ENCODE data around the gene PAX8.

The PAX8 gene

DNA sequence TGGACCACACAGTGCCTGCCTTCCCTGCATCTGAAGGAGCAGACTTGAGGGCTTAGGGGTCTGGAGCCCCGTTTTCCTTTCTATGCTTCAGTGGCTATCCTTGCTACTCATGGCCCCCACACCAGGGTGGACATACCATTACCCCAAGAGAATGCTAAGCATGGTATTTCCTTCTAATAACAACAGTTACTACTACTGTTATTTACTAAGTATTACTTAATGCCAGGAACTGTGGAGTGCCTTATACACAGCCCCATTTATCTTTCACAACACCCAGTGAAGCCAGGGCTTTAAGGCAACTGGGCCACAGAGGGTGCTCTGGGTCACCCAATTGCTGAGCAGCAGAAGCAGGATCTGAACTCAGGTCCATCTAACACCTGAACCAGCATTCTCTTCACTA is 5.8 kb upstream of the PAX8 start:
- TF ChIP-seq ZBTB7A (IDR thresholded peaks at IDR 0.05; ENCODE audit: low read depth), result no peak

DNA sequence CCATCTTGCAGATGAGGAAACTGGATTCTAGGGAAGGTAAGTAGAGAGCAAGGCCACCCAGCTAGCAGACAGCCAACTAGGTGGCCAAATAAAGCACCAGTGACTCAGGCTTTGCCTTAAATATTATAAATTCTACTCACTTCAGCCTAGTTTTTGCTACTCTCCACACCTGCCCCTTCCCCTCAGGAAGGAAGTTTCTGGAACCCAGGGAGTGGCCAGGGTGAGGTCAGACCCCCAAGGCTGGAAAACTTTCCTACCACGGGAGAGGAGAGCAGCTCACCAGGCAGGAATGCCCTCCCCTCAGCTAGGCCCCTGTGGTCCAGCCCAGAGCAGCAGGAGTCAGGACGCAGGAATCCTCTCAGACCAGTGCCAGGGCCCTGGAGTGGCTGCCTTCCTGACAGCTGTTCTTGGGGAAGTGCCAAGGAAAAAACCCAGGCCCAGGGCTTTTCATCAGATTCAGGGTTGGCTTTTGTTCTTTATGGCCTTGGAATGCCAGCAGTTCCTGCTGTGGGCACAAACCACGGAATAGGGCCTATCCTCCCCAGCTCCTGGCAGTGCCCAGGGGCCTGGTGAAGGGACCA is 5.1 kb upstream of the PAX8 start:
- peak; percentile 19; the same call in 1 of the 2 replicates for TF ChIP-seq CREB1 (IDR thresholded peaks at IDR 0.05; ENCODE audit: low read depth)
- no peak for TF ChIP-seq REST (IDR thresholded peaks at IDR 0.05; ENCODE audit: low read depth)
- TF ChIP-seq, protein P1, sequence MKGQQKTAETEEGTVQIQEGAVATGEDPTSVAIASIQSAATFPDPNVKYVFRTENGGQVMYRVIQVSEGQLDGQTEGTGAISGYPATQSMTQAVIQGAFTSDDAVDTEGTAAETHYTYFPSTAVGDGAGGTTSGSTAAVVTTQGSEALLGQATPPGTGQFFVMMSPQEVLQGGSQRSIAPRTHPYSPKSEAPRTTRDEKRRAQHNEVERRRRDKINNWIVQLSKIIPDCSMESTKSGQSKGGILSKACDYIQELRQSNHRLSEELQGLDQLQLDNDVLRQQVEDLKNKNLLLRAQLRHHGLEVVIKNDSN (IDR thresholded peaks at IDR 0.05), result no peak; the same call in none of the 2 replicates
- 0 out of 2 replicates have a peak, but pooled peaks have one; percentile 59 for TF ChIP-seq ZBTB7A (IDR thresholded peaks at IDR 0.05; ENCODE audit: low read depth)
- TF ChIP-seq TCF12 (IDR thresholded peaks at IDR 0.05; ENCODE audit: low read depth), result peak; percentile 99
- TF ChIP-seq NFIC (IDR thresholded peaks at IDR 0.05), result peak; percentile 99
- TF ChIP-seq TEAD4 (IDR thresholded peaks at IDR 0.05), result peak; percentile 97
- TF ChIP-seq MAX (IDR thresholded peaks at IDR 0.05), result peak; percentile 57; the same call in 1 of the 2 replicates
- peak; percentile 99 for TF ChIP-seq EP300 (IDR thresholded peaks at IDR 0.05; ENCODE audit: borderline replicate concordance)
- no peak for TF ChIP-seq EGR1 (IDR thresholded peaks at IDR 0.05)
- peak; percentile 96 for TF ChIP-seq FOXM1 (IDR thresholded peaks at IDR 0.05; ENCODE audit: borderline replicate concordance, low read depth)
- no peak for TF ChIP-seq YY1 (IDR thresholded peaks at IDR 0.05; ENCODE audit: low read depth)
- TF ChIP-seq CEBPB (IDR thresholded peaks at IDR 0.05), result peak; percentile 40; the same call in 1 of the 2 replicates
- TF ChIP-seq RAD21 (IDR thresholded peaks at IDR 0.05; ENCODE audit: low read depth), result 0 out of 2 replicates have a peak, but pooled peaks have one; percentile 15
- no peak for TF ChIP-seq TAF1 (IDR thresholded peaks at IDR 0.05; ENCODE audit: low read depth)

DNA sequence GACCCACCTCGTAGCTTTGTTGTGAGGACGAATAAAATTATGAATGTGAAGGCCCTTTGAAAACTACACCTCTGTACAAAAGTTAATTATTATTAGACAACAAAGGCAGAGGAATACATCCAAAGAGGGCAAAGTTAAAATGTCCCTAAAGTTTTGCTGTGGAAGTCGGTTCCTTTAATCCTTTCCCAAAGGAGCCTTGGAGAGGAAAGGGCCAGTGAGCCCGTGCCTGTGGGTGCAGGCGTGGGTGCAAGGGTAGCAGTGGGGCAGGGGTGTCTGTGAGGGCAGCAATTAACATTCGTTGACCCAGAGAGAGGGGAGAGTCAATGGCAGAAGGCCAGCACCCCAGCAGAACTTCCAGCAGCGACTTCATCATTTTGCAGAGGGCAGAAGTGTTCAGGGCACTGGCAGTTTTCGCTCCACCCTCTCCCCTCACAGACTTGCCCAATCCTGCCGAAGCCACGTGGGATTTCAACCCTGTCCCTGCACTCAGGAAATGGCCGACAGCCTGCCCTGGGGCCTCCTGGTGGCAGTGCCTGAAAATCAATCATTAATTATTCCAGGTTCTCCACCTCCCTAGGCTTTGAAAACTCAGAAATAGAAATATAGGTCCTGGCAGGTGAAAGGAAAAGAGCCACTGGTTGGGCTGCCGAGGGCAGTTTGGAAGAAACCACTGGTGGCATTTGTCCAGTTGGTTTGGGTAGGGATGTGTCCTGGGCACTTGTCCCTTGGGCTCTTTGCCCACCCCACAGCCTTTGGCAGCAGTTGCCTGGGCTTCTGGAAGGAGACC is 4.2 kb upstream of the PAX8 start:
- TF ChIP-seq FOXM1 (IDR thresholded peaks at IDR 0.05; ENCODE audit: borderline replicate concordance, low read depth), result no peak; the same call in 1 of the 2 replicates
- peak; percentile 43; the same call in 1 of the 2 replicates for TF ChIP-seq EGR1 (IDR thresholded peaks at IDR 0.05)
- TF ChIP-seq TEAD4 (IDR thresholded peaks at IDR 0.05), result peak; percentile 40; the same call in 1 of the 2 replicates
- TF ChIP-seq TCF12 (IDR thresholded peaks at IDR 0.05; ENCODE audit: low read depth), result peak; percentile 88
- TF ChIP-seq, protein P1 (IDR thresholded peaks at IDR 0.05), result peak; percentile 86
- TF ChIP-seq MAX (IDR thresholded peaks at IDR 0.05), result peak; percentile 97
- peak; percentile 72 for TF ChIP-seq YY1 (IDR thresholded peaks at IDR 0.05; ENCODE audit: low read depth)
- no peak for TF ChIP-seq REST (IDR thresholded peaks at IDR 0.05; ENCODE audit: low read depth)
- TF ChIP-seq EP300 (IDR thresholded peaks at IDR 0.05; ENCODE audit: borderline replicate concordance), result peak; percentile 86
- peak; percentile 30; the same call in 1 of the 2 replicates for TF ChIP-seq TAF1 (IDR thresholded peaks at IDR 0.05; ENCODE audit: low read depth)
- TF ChIP-seq CEBPB (IDR thresholded peaks at IDR 0.05), result peak; percentile 94
- no peak for TF ChIP-seq CREB1 (IDR thresholded peaks at IDR 0.05; ENCODE audit: low read depth)
- TF ChIP-seq NFIC (IDR thresholded peaks at IDR 0.05), result peak; percentile 78
- TF ChIP-seq RAD21 (IDR thresholded peaks at IDR 0.05; ENCODE audit: low read depth), result peak; percentile 46
- no peak for TF ChIP-seq ZBTB7A (IDR thresholded peaks at IDR 0.05; ENCODE audit: low read depth)

- TF ChIP-seq EGR1 (IDR thresholded peaks at IDR 0.05) (no peak), RAD21 (IDR thresholded peaks at IDR 0.05; ENCODE audit: low read depth) (no peak), CREB1 (IDR thresholded peaks at IDR 0.05; ENCODE audit: low read depth) (no peak), YY1 (IDR thresholded peaks at IDR 0.05; ENCODE audit: low read depth) (no peak), REST (IDR thresholded peaks at IDR 0.05; ENCODE audit: low read depth) (no peak), TEAD4 (IDR thresholded peaks at IDR 0.05) (no peak), TCF12 (IDR thresholded peaks at IDR 0.05; ENCODE audit: low read depth) (no peak)
These were observed 3.4 kb upstream of the PAX8 start for GRCh38 chr2:113281910-113282746.
